DND-41 (cell line): ENCODE results near the gene NCAN.
A peak's percentile ranks its signal among the peaks of the same experiment; 100 is the strongest.

Source experiments
- ATAC-seq: fragments of 200-7000 bp; cut with Tn5 transposase; 3 replicates; pipeline ENCODE4 v1.9.1; 2021; ENCODE audit warnings: low read depth; ENCODE audit not compliant: insufficient read depth
- DNase-seq: peaks from one replicate; pipeline ENCODE4 v3.0.0-alpha.2; 2020
- H2AFZ ChIP-seq: 2 replicates; pipeline ENCODE4 v1.6.0; 2012; ENCODE audit warnings: low read depth, low read length
- H3K27ac ChIP-seq: 2 replicates; pipeline ENCODE4 v1.5.1; 2012; ENCODE audit warnings: low read length, inconsistent platforms
- H3K27me3 ChIP-seq: fragments of 200-600 bp; sonication (generic); 2 replicates; pipeline ENCODE4 v1.6.0; 2012; ENCODE audit warnings: low read length, mild to moderate bottlenecking, inconsistent platforms; ENCODE audit not compliant: insufficient read depth, poor library complexity
- H3K36me3 ChIP-seq: 2 replicates; pipeline ENCODE4 v1.5.1; 2012; ENCODE audit warnings: low read length, inconsistent platforms; ENCODE audit not compliant: insufficient read depth
- H3K4me1 ChIP-seq: 2 replicates; pipeline ENCODE4 v1.5.1; 2012; ENCODE audit warnings: mild to moderate bottlenecking, low read length; ENCODE audit not compliant: insufficient read depth
- H3K4me2 ChIP-seq: 2 replicates; pipeline ENCODE4 v1.6.0; 2012; ENCODE audit warnings: mild to moderate bottlenecking, moderate library complexity, low read length, inconsistent platforms; ENCODE audit not compliant: insufficient read depth
- H3K4me3 ChIP-seq, 2 experiments: fragments of 200-600 bp in 1 of 2; shearing (Covaris generic) in 1 of 2; 2 replicates each; pipeline ENCODE4 v1.5.1; 2012 to 2016; ENCODE audit warnings: inconsistent platforms in 2 of 2, low read length in 2 of 2, mild to moderate bottlenecking in 2 of 2, low read depth in 1 of 2, moderate library complexity in 1 of 2
- H3K79me2 ChIP-seq: 2 replicates; pipeline ENCODE4 v1.6.0; 2012; ENCODE audit warnings: low read length, inconsistent platforms; ENCODE audit not compliant: insufficient read depth
- H3K9ac ChIP-seq: 2 replicates; pipeline ENCODE4 v1.6.0; 2012; ENCODE audit warnings: low read depth, mild to moderate bottlenecking, inconsistent platforms, low read length, moderate library complexity
- H3K9me3 ChIP-seq: 2 replicates; pipeline ENCODE4 v1.5.1; 2012; ENCODE audit warnings: low read length, moderate library complexity, mild to moderate bottlenecking, inconsistent platforms; ENCODE audit not compliant: insufficient read depth, severe bottlenecking
- H4K20me1 ChIP-seq: 2 replicates; pipeline ENCODE4 v1.6.0; 2012; ENCODE audit warnings: low read length; ENCODE audit not compliant: insufficient read depth
- EZH2 ChIP-seq: IDR thresholded peaks from 3 replicates; pipeline ENCODE4 v1.6.1; 2012; ENCODE audit warnings: borderline replicate concordance, low read depth, mild to moderate bottlenecking, moderate library complexity, low read length, inconsistent platforms; ENCODE audit not compliant: severe bottlenecking
- TF ChIP-seq, protein P1 (sequence below): IDR thresholded peaks from 2 replicates; pipeline ENCODE4 v1.5.1; 2012; ENCODE audit warnings: borderline replicate concordance, low read length, moderate library complexity, mild to moderate bottlenecking; ENCODE audit not compliant: poor library complexity, severe bottlenecking; ENCODE audit errors: extremely low read depth

Gene NCAN

DNA sequence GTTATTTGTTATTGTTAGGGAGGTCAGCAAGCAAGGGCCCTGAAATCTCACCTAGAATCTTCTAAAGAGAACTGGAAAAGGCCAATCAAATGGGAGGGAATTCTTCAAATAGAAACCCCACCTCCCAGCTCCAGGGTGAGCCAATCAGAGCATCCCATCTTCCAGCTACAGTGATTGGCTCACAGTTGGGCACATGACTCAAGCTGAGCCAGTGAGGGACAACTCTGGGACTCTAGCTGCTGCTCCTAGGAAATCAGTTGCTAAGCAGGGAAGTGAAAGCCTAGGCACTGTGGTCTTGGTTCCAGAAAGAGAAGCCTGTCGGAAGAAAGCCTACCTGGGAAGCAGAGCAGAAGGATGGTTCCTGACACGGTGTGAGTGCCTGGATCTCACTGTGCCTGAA lies 48.0 kb downstream of the NCAN start:
- peak; percentile 83; the same call in 2 of the 3 replicates for ATAC-seq
- H4K20me1 ChIP-seq: no peaks in the 10 kb centered on the region
- no peak overlapping the region for H3K4me2 ChIP-seq
- H3K4me1 ChIP-seq: no peaks in the 10 kb centered on the region
- DNase-seq: peak; percentile 32
- no peak overlapping the region for H2AFZ ChIP-seq
- H3K79me2 ChIP-seq: no peaks in the 10 kb centered on the region
- no peaks in the 10 kb centered on the region for H3K36me3 ChIP-seq
- H3K9ac ChIP-seq: no peak overlapping the region
- no peaks in the 10 kb centered on the region for H3K27me3 ChIP-seq
- H3K9me3 ChIP-seq: no peaks in the 10 kb centered on the region
- H3K27ac ChIP-seq: no peak overlapping the region
- no peak overlapping the region for H3K4me3 ChIP-seq
- TF ChIP-seq, protein P1, sequence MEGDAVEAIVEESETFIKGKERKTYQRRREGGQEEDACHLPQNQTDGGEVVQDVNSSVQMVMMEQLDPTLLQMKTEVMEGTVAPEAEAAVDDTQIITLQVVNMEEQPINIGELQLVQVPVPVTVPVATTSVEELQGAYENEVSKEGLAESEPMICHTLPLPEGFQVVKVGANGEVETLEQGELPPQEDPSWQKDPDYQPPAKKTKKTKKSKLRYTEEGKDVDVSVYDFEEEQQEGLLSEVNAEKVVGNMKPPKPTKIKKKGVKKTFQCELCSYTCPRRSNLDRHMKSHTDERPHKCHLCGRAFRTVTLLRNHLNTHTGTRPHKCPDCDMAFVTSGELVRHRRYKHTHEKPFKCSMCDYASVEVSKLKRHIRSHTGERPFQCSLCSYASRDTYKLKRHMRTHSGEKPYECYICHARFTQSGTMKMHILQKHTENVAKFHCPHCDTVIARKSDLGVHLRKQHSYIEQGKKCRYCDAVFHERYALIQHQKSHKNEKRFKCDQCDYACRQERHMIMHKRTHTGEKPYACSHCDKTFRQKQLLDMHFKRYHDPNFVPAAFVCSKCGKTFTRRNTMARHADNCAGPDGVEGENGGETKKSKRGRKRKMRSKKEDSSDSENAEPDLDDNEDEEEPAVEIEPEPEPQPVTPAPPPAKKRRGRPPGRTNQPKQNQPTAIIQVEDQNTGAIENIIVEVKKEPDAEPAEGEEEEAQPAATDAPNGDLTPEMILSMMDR: no peak
- TF ChIP-seq EZH2: no peak

DNA sequence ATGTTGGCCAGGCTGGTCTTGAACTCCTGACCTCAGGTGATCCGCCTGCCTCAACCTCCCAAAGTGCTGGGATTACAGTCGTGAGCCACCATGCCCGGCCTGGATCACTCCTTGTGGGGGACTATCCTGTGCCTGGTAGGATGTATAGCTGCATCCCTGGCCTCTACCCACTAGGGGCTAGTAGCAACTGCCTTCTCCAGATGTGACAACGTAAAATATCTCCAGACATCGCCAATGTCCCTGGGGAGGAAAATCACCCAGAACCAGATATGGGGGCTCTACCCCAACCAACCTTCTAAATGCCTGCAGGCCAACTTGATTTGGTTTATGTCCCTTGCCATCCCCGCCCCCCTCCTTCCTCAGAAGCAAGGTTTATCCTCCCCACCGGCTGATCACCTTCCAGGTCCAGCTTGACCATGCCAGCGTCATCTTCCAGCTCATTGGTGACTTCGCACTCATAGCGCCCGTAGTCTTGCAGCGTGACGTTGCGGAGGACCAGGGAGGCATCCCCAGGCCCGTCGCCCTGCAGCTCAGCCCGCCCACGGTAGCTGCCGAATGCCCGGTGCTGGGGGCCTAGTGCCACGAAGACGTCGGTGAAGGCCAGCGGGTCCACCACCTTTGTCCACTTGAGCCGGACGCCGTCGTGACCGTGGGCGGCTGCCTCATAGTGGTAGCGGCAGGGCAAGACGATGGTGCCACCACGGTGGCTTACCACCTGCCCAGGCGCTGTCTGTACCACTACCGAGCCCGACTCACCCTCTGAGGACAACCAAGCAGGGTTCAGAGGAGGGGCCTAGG lies 48.9 kb downstream of the NCAN start:
- H3K9me3 ChIP-seq: no peaks in the 10 kb centered on the region
- no peak for DNase-seq
- H3K4me3 ChIP-seq: no peak overlapping the region
- no peak for ATAC-seq
- H3K9ac ChIP-seq: no peak overlapping the region
- H2AFZ ChIP-seq: no peak overlapping the region
- no peak overlapping the region for H3K4me2 ChIP-seq
- no peaks in the 10 kb centered on the region for H4K20me1 ChIP-seq
- no peaks in the 10 kb centered on the region for H3K36me3 ChIP-seq
- H3K4me1 ChIP-seq: no peaks in the 10 kb centered on the region
- no peak for TF ChIP-seq EZH2
- TF ChIP-seq, protein P1: no peak
- no peaks in the 10 kb centered on the region for H3K79me2 ChIP-seq
- no peaks in the 10 kb centered on the region for H3K27me3 ChIP-seq
- H3K27ac ChIP-seq: no peak overlapping the region

DNA sequence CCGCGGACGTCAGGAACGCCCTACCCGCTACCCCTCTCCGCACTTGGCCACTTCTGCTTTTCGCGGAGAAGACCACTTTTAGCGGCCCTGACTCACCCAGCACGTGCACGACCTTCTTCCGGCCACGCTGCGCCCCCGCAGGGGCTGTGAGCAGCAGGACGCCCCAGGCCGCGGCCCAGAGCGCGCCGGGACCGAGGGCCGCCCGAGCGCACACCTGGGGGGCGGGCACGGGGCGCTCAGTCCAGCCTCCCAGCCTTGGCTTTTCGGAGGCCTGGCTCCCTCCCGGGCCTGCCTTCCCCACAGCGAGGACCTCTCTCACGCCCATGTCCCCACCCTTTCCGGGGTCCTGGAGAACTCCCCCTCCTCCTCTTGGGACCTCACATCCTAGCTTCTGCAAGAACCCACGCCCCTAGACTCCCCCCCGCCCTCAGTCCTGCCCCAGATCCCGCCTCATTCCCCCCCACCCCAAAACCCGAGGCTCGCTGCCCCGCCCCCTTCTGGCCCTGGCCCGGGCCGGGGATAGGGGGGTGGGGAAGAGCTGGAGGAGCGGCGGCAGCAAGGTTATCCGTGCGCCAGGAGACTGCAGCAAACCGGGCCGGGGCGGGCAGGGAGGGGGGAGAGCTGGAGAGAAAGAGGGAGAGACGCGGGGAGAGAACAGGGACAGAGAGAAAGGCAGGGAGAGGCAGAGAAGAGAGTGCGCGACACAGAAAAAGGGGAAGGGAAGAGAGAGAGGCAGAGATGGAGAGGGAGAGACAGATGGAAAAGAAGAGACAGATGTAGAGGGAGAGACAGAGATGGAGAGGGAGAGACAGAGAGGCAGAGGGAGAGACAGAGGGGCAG lies 49.8 kb downstream of the NCAN start:
- ATAC-seq (no peak), DNase-seq (no peak)
- no peaks in the 10 kb centered on the region for H4K20me1 ChIP-seq
- H3K27me3 ChIP-seq: no peaks in the 10 kb centered on the region
- H2AFZ ChIP-seq: no peak overlapping the region; the same call in 1 of the 2 replicates
- no peaks in the 10 kb centered on the region for H3K36me3 ChIP-seq
- no peak overlapping the region for H3K4me2 ChIP-seq
- H3K79me2 ChIP-seq: no peaks in the 10 kb centered on the region
- H3K4me1 ChIP-seq: no peaks in the 10 kb centered on the region
- H3K4me3 ChIP-seq: no peak overlapping the region
- no peaks in the 10 kb centered on the region for H3K9me3 ChIP-seq
- TF ChIP-seq, protein P1: no peak
- TF ChIP-seq EZH2: no peak
- no peak overlapping the region for H3K27ac ChIP-seq
- no peak overlapping the region for H3K9ac ChIP-seq
